NCI-H2171 treated with DMSO at 0.1 percent for 48 hours (cell line): ENCODE results near the gene TMEM18.
A peak's percentile ranks its signal among the peaks of the same experiment; 100 is the strongest.

Experiments used
- DNase-seq: peaks from one replicate; lab custom pipeline; 2025; lab: John Stamatoyannopoulos, UW

Gene TMEM18

DNA sequence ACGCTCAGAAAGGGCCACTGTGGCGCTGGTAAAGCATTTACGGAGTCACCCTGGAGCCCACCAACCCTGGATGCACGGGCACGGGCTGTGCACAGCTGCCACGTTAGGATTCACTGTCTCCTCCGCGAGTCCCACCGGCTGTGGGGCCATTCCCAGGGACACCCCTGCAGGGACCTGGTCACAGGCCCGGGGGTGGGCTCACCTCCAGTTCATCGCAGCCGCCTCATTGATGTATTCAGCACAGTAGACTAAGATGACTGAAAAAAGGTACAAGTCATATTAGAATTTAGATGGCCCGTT is 4.7 kb downstream of the TMEM18 start:
- DNase-seq = no peak

DNA sequence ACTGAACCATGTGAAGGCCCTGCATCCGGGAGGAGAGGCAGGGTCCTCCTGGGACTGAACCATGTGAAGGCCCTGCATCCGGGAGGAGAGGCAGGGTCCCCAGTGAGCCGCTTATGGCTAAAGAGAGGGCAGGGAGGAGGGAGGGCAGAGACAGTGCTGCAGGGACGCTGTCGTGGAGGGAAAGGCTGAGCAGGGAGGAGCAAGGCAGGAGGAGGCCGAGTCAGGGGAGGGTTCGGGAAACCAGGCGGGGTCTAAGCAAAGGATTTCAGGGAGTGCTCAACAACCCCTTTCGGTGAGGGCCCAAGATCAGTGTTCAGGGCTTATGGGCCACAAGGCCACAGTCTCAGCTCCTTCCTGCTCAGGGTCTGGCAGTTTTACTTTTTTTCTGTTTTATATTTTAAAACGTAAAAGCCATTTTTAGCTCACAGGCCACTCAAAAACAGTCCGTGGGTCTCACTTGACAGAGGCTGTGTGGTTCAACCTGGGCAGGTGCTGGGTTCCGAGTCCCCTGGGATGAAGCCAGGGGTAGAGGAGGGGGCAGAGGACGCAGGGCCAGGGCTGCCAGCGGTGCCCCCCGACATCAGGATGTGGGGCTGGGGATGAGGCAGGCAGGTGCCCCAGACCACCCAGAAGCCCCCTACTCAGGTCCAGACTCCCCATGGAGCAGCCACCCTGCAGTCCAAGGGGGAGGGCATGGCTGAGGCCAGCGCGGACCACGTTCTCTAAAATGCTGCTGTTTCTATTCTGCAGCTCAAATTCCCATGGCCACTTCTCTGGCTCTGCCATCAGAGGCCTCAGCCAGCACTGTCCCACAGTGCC is 5.2 kb downstream of the TMEM18 start:
- DNase-seq = no peak

DNA sequence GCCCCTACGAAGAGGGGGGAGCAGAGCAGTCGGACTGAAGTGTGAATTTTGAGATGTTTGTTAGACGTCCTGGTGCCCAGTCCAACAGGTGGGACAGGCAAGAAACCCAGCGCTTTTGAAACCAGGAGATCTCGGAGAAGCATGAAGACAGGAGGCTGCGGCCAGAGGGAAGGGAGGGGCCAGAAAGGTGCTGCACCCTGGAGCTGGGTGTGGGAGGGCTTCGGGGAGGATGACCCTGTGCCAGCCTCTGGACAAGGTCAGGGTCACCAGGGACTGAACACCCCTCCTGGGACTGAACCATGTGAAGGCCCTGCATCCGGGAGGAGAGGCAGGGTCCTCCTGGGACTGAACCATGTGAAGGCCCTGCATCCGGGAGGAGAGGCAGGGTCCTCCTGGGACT is 6.1 kb downstream of the TMEM18 start:
- no peak for DNase-seq

- DNase-seq = no peak
These were observed 6.6 kb downstream of the TMEM18 start for GRCh38 chr2:670637-671036.

GRCh38 chr2:669323-669722 is 7.9 kb downstream of the TMEM18 start:
- DNase-seq = no peak

DNA sequence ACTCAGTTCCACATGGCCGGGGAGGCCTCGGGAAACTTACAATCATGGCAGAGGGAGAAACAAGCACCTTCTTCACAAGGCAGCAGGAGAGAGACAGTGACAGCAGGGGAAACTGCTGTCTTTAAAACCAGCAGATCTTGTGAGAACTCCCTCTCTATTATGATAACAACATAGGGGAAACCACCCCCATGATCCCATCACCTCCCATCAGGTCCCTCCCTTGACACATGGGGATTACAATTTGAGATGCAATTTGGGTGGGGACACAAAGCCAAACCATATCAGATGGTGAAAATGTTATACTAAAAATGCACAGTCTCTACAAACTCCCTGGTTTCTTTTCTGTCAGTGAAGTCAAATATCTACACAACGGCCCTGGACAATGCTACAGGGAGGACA is 9.2 kb downstream of the TMEM18 start:
- DNase-seq = no peak

DNA sequence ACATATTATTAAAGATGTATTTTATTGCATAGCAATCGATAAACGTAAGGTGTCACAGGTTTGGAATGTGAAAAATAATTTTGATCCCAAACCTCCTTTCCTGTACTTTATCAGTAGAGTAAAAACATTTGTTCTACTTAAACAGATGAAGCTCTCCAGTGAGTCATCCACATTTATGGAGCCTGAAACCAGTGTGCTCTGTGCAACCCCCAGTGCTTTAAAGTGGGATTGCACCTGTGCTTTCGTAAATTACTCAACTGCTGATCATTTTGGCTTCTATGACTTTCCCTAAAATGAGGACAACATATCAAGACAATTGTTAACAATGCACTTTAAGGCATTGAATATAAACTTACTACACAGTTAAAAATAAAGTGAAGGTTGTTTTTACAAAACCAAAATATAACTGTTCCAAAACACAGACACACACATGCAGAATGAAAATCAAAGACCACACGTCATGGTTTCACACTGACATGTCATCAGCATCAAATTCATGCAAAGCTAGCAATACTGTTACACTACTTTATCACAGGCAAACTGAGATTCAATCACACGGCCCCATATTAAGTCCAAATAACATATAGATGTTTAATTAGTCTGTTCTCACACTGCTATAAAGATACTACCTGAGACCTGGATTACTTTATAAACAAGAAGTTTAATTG is 9.7 kb downstream of the TMEM18 start:
- peak; percentile 62 for DNase-seq

GRCh38 chr2:666441-666840 is 10.8 kb downstream of the TMEM18 start:
- DNase-seq = no peak

- DNase-seq = no peak
These were observed 11.7 kb downstream of the TMEM18 start for GRCh38 chr2:665340-666073.

GRCh38 chr2:664063-664462 is 13.1 kb downstream of the TMEM18 start:
- DNase-seq = no peak

GRCh38 chr2:663221-663620 is 14.0 kb downstream of the TMEM18 start:
- DNase-seq = no peak

DNA sequence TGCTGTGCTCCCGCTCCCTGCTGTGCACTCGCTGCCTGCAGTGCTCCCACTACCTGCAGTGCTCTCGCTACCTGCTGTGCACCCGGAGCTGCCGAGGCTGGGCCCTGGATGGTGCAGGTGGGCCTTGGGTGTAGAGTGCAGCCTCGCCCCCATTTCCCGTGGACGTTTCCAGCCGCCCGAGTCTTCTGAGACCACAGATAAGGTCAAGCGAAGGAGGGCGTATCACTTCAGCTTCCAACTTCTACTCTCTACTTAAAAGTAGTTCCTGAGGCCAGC is 15.9 kb downstream of the TMEM18 start:
- no peak for DNase-seq

DNA sequence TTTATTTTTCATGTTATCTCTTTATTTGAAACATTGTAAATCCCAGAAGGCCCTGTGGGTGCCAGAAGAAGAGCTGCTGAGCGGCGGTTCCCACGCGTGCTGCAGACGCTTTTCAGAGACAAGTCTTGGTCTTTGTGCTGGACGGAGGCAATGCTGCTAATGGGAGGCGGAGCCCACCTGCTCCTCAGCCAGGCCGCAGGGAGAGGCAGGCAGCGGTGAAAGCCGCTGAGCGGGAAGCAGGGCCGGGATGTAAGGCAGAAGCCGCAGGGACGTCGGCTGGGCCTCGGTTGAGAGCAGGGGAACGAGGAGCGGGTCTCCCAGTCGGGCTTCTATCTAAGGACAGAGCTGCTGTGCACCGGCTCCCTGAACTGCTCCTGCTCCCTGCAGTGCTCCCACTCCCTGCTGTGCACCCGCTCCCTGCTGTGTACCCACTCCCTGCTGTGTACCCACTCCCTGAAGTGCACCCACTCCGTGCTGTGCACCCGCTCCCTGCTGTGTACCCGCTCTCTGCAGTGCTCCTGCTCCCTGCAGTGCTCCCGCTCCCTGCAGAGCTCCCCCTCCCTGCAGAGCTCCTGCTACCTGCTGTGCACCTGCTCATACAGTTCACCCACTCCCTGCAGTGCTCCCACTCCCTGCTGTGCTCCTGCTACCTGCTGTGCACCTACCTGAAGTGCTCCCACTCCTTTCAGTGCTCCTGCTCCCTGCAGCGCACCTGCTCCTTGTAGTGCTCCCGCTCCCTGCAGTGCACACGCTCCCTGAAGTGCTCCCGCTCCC is 16.4 kb downstream of the TMEM18 start:
- DNase-seq = no peak

DNA sequence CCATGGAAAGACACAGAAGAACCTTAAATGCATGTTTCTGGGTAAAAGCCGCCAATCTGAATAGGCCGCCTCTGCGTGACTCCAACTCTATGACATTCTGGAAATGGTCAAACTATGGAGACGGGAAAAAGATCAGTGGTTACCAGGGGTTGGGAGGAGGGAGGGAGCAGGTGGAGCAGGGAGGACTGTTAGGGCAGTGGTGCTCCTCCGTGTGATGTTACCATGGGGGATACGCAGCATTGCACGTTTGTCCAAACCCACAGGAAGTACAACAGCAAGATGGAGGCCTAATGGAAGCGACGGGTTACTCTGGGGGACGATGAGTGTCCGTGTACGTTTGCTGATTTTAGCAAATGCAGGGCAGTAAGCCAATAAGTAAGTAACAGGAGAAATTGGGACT is 17.2 kb downstream of the TMEM18 start:
- no peak for DNase-seq

- no peak for DNase-seq
These were observed 18.8 kb downstream of the TMEM18 start for GRCh38 chr2:658426-658825.

DNA sequence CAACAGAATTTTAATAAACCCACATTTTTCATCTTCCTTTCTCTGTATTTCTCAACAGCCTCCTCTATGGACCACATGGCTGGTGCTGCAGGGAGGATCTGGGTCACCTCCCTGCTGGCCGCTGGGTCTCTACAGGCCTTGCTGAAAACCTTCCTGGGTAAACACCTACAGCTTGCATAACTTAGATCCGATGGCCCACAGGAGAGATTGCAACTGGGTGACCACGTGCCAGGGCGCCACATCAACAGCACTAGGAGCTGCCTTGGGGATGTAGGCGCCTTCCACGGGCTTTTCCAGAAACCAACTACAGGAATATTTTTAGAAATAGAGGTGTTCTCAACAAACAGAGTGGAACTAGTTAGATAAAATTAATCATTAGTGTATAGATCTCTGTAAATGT is 19.4 kb downstream of the TMEM18 start:
- DNase-seq = no peak

DNA sequence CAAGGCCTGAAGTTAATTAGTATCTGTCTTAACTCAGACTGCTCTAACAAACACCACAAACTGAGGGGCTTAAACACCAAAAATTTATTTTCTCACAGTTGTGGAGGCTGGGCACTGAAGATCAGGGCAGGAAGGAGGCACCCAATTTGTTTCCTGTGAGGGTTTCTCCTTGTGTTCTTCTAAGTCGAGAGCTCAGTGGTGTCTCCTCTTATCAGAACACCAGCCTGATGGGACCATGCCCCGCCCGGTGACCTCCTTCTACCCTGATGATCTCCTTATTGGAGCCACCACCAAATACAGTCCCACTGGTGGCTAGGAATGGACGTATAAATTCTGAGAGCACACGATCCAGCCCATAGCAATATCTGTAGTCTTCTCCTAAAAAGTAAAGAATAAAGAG is 20.5 kb downstream of the TMEM18 start:
- no peak for DNase-seq

DNA sequence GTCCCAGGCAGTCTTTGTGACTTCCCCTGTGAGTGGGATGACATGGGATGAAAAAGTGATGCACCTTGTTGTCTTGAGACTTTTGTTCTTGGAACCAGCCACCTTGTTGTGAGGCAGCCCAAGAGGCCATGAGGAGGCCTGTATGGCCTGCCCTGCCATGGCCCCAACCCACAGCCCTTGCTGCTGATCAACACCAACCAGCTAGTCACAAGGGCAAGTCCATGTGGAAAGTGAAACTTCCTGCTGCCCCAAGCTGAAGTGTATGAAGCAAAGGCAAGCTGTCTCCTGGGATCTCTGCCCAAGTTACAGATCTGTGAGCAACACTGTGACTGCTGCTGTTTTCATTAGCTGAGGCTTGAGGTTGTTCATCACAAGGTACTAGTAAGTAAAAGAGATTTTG is 21.6 kb downstream of the TMEM18 start:
- no peak for DNase-seq

DNA sequence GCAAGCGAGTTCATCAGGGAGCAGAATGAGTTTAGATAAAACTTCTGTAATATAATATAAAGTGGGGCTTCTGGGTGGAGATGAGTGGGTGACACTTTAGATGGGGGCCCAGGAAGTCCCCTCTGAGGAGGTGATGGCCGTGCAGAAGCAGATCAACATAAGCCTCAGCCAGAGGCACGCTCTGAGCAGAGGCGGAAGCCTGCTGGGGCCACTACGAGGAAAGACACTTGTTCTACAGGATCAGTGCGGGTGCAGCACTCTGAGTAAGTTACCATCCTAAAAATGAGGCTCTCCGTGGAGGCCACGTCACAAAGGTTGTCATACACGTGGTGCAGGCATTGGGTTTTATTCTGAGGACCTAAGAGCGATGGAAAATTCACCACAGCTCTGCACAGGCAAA is 22.3 kb downstream of the TMEM18 start:
- no peak for DNase-seq

- DNase-seq = no peak
These were observed 23.4 kb downstream of the TMEM18 start for GRCh38 chr2:653645-654425.

- DNase-seq = no peak
These were observed 24.2 kb downstream of the TMEM18 start for GRCh38 chr2:652881-653480.

DNA sequence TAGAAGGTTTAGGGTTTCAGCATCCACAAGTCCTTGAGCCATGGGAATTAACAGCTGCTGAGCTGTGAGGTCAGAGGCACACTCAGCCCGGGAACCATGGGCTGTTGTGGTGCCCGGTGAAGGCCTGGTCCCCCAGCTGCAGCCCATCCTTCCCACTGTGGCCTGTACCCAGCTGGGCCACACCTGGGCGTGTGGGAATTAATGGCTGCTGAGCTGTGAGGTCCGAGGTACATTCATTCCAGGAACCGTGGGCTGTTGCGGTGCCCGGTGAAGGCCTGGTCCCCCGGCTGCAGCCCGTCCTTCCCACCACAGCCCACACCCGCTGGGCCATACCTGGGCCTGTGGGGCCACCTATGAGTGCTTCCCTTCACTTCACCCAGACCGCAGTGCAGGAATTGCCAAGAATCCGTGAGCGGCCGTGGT is 25.2 kb downstream of the TMEM18 start:
- DNase-seq = no peak
